Transverse colon (tissue), 4 donors: ENCODE measurements around the gene BICDL1. TPM values are rescaled to one million over a fixed set of nuclear protein-coding genes. Genes with fewer than 3 reads are reported as not detected.

ENCODE experiments used
- DNase-seq: peaks from one replicate; pipeline ENCODE4 v3.0.0-alpha.2; 2019
- H3K27ac ChIP-seq, 4 donors: fragments of 200-600 bp; sonication (generic); 2 replicates each; pipeline ENCODE4 v1.5.1; 2016 to 2018; ENCODE audit warnings: inconsistent platforms in 4 of 4
- H3K27me3 ChIP-seq: fragments of 200-600 bp; sonication (generic); 2 replicates; pipeline ENCODE4 v1.5.1; 2017; ENCODE audit warnings: inconsistent platforms
- H3K36me3 ChIP-seq, 4 donors: fragments of 200-600 bp; sonication (generic); 2 replicates each; pipeline ENCODE4 v1.5.1; 2017 to 2019; ENCODE audit warnings: inconsistent platforms in 4 of 4
- H3K4me1 ChIP-seq, 4 donors: fragments of 200-600 bp; sonication (generic); 2 replicates each; pipeline ENCODE4 v1.5.1; 2017 to 2020; ENCODE audit warnings: inconsistent platforms in 4 of 4
- H3K4me3 ChIP-seq, 4 donors: fragments of 200-600 bp; sonication (generic); 1 replicate in 1 of 4; 2 replicates in 3 of 4; pipeline versions ENCODE4 v1.5.1 to v1.6.1; 2017 to 2019; ENCODE audit warnings: inconsistent platforms in 4 of 4
- H3K9me3 ChIP-seq, 2 donors: fragments of 200-600 bp; sonication (generic); 2 replicates each; pipeline ENCODE4 v1.5.1; 2017 to 2019; ENCODE audit warnings: inconsistent platforms in 2 of 2
- EP300 ChIP-seq: sonication (generic); formaldehyde crosslinking; IDR thresholded peaks from one replicate; pipeline ENCODE4 v1.6.1; 2017; ENCODE audit warnings: antibody characterized with exemption, low read depth
- POLR2A ChIP-seq: fragments of 450-650 bp; IDR thresholded peaks from one replicate; pipeline ENCODE4 v1.6.1; 2016; ENCODE audit warnings: antibody characterized with exemption, mild to moderate bottlenecking, moderate library complexity
- POLR2AphosphoS5 ChIP-seq, 3 donors: sonication (generic); formaldehyde crosslinking; IDR thresholded peaks; one replicate each; pipeline ENCODE4 v1.6.1; 2016; ENCODE audit warnings: antibody characterized with exemption in 3 of 3
- WGBS, 2 donors: methylation state at CpG; one replicate each; pipeline ENCODE4 v1.1.5; 2018; ENCODE audit warnings: low coverage in 1 of 2; 5-methylcytosine and 5-hydroxymethylcytosine counted together
- in situ Hi-C, 4 donors: fragments of 200-750 bp; cut with MboI; loops; one replicate each; pipeline versions ENCODE4 v1.15.0 to v1.15.1; 2017; ENCODE audit warnings: low sequenced_read_pairs in 3 of 4, low pct_ligation_motif_present in 1 of 4, low pct_unique_long_range_greater_than_20kb in 1 of 4
- intact Hi-C: fragments of 100-400 bp; cut with DNase I; formaldehyde crosslinking; loops from one replicate; pipeline ENCODE4 v1.15.1; 2023; ENCODE audit warnings: low total_unique reads
- total RNA-seq, 4 donors: library from RNA; depleted of rRNA; stranded (reverse); fragments of >200 nt; gene quantifications; one replicate each; pipeline ENCODE4 v1.1.0, GENCODE V29; 2016
- TF ChIP-seq, protein P1 (sequence below), 5 experiments: fragments of 200-600 bp in 3 of 5; fragments of 450-650 bp in 2 of 5; sonication (generic) in 3 of 5; IDR thresholded peaks; 1 replicate in 2 of 5; 2 replicates in 3 of 5; pipeline ENCODE4 v1.5.1; 2016 to 2017; ENCODE audit warnings: antibody characterized with exemption in 5 of 5, inconsistent platforms in 3 of 5, mild to moderate bottlenecking in 2 of 5, moderate library complexity in 1 of 5

BICDL1 gene
- total RNA-seq, 4 donors from 2014 or later = 3.2 to 19.5 (median 6.9) TPM

GRCh38 chr12:120116792-120117651 is 128.0 kb downstream of the BICDL1 start:
- Histone ChIP-seq H3K36me3 (no peaks in the 10 kb centered on the region), H3K9me3 (no peaks in the 10 kb centered on the region), H3K27me3 (no peaks in the 10 kb centered on the region), H3K4me3 (peak overlapping the region; percentile 77 to 94 (median 87)), H3K4me1 (peaks cover 28 to 54% (median 33%) of the 10 kb centered on the region in 4 donors), H3K27ac (peak overlapping the region; percentile 96 to 99 (median 97))
- TF ChIP-seq POLR2AphosphoS5 (IDR thresholded peaks at IDR 0.05) (peak; percentile 76 to 90 (median 84)), EP300 (no peak), POLR2A (peak; percentile 80)
- TF ChIP-seq, protein P1, sequence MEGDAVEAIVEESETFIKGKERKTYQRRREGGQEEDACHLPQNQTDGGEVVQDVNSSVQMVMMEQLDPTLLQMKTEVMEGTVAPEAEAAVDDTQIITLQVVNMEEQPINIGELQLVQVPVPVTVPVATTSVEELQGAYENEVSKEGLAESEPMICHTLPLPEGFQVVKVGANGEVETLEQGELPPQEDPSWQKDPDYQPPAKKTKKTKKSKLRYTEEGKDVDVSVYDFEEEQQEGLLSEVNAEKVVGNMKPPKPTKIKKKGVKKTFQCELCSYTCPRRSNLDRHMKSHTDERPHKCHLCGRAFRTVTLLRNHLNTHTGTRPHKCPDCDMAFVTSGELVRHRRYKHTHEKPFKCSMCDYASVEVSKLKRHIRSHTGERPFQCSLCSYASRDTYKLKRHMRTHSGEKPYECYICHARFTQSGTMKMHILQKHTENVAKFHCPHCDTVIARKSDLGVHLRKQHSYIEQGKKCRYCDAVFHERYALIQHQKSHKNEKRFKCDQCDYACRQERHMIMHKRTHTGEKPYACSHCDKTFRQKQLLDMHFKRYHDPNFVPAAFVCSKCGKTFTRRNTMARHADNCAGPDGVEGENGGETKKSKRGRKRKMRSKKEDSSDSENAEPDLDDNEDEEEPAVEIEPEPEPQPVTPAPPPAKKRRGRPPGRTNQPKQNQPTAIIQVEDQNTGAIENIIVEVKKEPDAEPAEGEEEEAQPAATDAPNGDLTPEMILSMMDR (IDR thresholded peaks at IDR 0.05) = peak in 1 of 5 experiments; percentile 19
- 0% methylated on average over 65 of the region's 91 CpGs; no CpG with 5 or more reads in 1 of the 2 donors for WGBS, 2 donors
- in situ Hi-C loops (no loop called here), intact Hi-C loops (no loop called here)
- peak; percentile 97 for DNase-seq

- WGBS, 2 donors = 35 to 48% methylated on average over 7 of the region's 7 CpGs
- TF ChIP-seq EP300 = no peak
- no peak for TF ChIP-seq POLR2A
- TF ChIP-seq, protein P1 (IDR thresholded peaks at IDR 0.05) = no peak
- no peak for TF ChIP-seq POLR2AphosphoS5 (IDR thresholded peaks at IDR 0.05)
- peaks cover 28 to 46% (median 31%) of the 10 kb centered on the region in 4 donors for H3K4me1 ChIP-seq
- peak overlapping the region in 3 of 4 donors; percentile 77 to 94 (median 80) for H3K4me3 ChIP-seq
- in situ Hi-C loops = no loop called here
- peak overlapping the region; percentile 96 to 99 (median 97) for H3K27ac ChIP-seq
- intact Hi-C loops = no loop called here
- no peaks in the 10 kb centered on the region for H3K27me3 ChIP-seq
- no peak for DNase-seq
- H3K36me3 ChIP-seq = no peaks in the 10 kb centered on the region
- no peaks in the 10 kb centered on the region for H3K9me3 ChIP-seq
Measured at GRCh38 chr12:120117961-120118320, 128.9 kb downstream of the BICDL1 start.

GRCh38 chr12:120118321-120119061 is 129.5 kb downstream of the BICDL1 start:
- no peak for DNase-seq
- Histone ChIP-seq H3K27ac (peak overlapping the region; percentile 96 to 99 (median 97)), H3K4me1 (peaks cover 28 to 46% (median 31%) of the 10 kb centered on the region in 4 donors), H3K27me3 (no peaks in the 10 kb centered on the region), H3K9me3 (no peaks in the 10 kb centered on the region), H3K4me3 (peak overlapping the region in 1 of 4 donors; percentile 94), H3K36me3 (no peaks in the 10 kb centered on the region)
- intact Hi-C loops (no loop called here), in situ Hi-C loops (no loop called here)
- TF ChIP-seq, protein P1 (IDR thresholded peaks at IDR 0.05) = no peak
- TF ChIP-seq EP300 (no peak), POLR2AphosphoS5 (IDR thresholded peaks at IDR 0.05) (no peak), POLR2A (no peak)
- WGBS, 2 donors = 65 to 71% methylated on average over 5 to 11 of the region's 11 CpGs
